GM23338 (cell line): ENCODE measurements around the gene RMI2.

Experiments used
- CREB1 ChIP-seq: fragments of 250-450 bp; sonication (Bioruptor Pico); IDR thresholded peaks from 2 replicates; pipeline ENCODE4 v1.5.0; 2020; ENCODE audit warnings: low read depth, mild to moderate bottlenecking, moderate library complexity
- CTCF ChIP-seq, 2 experiments: fragments of 200-600 bp in 1 of 2; sonication (generic) in 1 of 2; conservative IDR thresholded peaks; 2 replicates each; pipeline versions ENCODE4 v1.5.1 to v1.6.1; 2016 to 2017; ENCODE audit warnings: antibody characterized with exemption in 2 of 2, low read depth in 2 of 2, mild to moderate bottlenecking in 2 of 2, moderate library complexity in 1 of 2
- ETS1 ChIP-seq: IDR thresholded peaks from 2 replicates; pipeline ENCODE4 v1.6.1; 2016; ENCODE audit warnings: antibody characterized with exemption
- EZH2 ChIP-seq: fragments of 200-600 bp; sonication (generic); IDR thresholded peaks from one replicate; pipeline ENCODE4 v1.8.0; 2017; ENCODE audit warnings: antibody characterized with exemption, mild to moderate bottlenecking, low read depth; ENCODE audit not compliant: unreplicated experiment
- EZH2phosphoT487 ChIP-seq: fragments of 200-600 bp; sonication (generic); IDR thresholded peaks from one replicate; pipeline ENCODE4 v1.8.1; 2018; ENCODE audit warnings: antibody characterized with exemption; ENCODE audit not compliant: unreplicated experiment
- JUNB ChIP-seq: IDR thresholded peaks from one replicate; pipeline ENCODE4 v1.6.1; 2016; ENCODE audit warnings: antibody characterized with exemption; ENCODE audit not compliant: unreplicated experiment
- NANOG ChIP-seq: IDR thresholded peaks from 2 replicates; pipeline ENCODE4 v1.6.1; 2016; ENCODE audit warnings: antibody characterized with exemption, borderline replicate concordance
- POLR2AphosphoS5 ChIP-seq: IDR thresholded peaks from 2 replicates; pipeline ENCODE4 v1.6.1; 2016; ENCODE audit warnings: antibody characterized with exemption, low read depth
- REST ChIP-seq: IDR thresholded peaks from one replicate; pipeline ENCODE4 v1.6.1; 2018; ENCODE audit warnings: antibody characterized with exemption; ENCODE audit not compliant: unreplicated experiment
- STAT1 ChIP-seq: IDR thresholded peaks from one replicate; pipeline ENCODE4 v1.6.1; 2016; ENCODE audit warnings: antibody characterized with exemption; ENCODE audit not compliant: unreplicated experiment
- ZNF114 ChIP-seq: fragments of 250-450 bp; sonication (Bioruptor Pico); IDR thresholded peaks from 2 replicates; pipeline ENCODE4 v1.5.0; 2020; ENCODE audit warnings: mild to moderate bottlenecking, moderate library complexity
- ZNF331 ChIP-seq: fragments of 250-450 bp; sonication (Bioruptor Pico); IDR thresholded peaks from 2 replicates; pipeline ENCODE4 v1.5.0; 2020; ENCODE audit warnings: low read depth, mild to moderate bottlenecking, moderate library complexity
- TF ChIP-seq, protein P1 (sequence below): fragments of 250-450 bp; sonication (Bioruptor Pico); IDR thresholded peaks from 2 replicates; pipeline ENCODE4 v1.5.0; 2020; ENCODE audit warnings: mild to moderate bottlenecking, moderate library complexity

GRCh38 chr16:11328172-11329070 is 16.8 kb upstream of the RMI2 start:
- TF ChIP-seq CREB1 (CRISPR knock-in tag) = no peak
- no peak; a peak in 1 of 4 replicates for TF ChIP-seq CTCF (conservative IDR thresholded peaks at IDR 0.05; ENCODE audit: low read depth in 2 of 2)
- peak; percentile 34 for TF ChIP-seq POLR2AphosphoS5
- no peak for TF ChIP-seq REST
- no peak for TF ChIP-seq EZH2
- no peak for TF ChIP-seq JUNB
- no peak for TF ChIP-seq EZH2phosphoT487
- peak; percentile 69 for TF ChIP-seq NANOG
- TF ChIP-seq, protein P1, sequence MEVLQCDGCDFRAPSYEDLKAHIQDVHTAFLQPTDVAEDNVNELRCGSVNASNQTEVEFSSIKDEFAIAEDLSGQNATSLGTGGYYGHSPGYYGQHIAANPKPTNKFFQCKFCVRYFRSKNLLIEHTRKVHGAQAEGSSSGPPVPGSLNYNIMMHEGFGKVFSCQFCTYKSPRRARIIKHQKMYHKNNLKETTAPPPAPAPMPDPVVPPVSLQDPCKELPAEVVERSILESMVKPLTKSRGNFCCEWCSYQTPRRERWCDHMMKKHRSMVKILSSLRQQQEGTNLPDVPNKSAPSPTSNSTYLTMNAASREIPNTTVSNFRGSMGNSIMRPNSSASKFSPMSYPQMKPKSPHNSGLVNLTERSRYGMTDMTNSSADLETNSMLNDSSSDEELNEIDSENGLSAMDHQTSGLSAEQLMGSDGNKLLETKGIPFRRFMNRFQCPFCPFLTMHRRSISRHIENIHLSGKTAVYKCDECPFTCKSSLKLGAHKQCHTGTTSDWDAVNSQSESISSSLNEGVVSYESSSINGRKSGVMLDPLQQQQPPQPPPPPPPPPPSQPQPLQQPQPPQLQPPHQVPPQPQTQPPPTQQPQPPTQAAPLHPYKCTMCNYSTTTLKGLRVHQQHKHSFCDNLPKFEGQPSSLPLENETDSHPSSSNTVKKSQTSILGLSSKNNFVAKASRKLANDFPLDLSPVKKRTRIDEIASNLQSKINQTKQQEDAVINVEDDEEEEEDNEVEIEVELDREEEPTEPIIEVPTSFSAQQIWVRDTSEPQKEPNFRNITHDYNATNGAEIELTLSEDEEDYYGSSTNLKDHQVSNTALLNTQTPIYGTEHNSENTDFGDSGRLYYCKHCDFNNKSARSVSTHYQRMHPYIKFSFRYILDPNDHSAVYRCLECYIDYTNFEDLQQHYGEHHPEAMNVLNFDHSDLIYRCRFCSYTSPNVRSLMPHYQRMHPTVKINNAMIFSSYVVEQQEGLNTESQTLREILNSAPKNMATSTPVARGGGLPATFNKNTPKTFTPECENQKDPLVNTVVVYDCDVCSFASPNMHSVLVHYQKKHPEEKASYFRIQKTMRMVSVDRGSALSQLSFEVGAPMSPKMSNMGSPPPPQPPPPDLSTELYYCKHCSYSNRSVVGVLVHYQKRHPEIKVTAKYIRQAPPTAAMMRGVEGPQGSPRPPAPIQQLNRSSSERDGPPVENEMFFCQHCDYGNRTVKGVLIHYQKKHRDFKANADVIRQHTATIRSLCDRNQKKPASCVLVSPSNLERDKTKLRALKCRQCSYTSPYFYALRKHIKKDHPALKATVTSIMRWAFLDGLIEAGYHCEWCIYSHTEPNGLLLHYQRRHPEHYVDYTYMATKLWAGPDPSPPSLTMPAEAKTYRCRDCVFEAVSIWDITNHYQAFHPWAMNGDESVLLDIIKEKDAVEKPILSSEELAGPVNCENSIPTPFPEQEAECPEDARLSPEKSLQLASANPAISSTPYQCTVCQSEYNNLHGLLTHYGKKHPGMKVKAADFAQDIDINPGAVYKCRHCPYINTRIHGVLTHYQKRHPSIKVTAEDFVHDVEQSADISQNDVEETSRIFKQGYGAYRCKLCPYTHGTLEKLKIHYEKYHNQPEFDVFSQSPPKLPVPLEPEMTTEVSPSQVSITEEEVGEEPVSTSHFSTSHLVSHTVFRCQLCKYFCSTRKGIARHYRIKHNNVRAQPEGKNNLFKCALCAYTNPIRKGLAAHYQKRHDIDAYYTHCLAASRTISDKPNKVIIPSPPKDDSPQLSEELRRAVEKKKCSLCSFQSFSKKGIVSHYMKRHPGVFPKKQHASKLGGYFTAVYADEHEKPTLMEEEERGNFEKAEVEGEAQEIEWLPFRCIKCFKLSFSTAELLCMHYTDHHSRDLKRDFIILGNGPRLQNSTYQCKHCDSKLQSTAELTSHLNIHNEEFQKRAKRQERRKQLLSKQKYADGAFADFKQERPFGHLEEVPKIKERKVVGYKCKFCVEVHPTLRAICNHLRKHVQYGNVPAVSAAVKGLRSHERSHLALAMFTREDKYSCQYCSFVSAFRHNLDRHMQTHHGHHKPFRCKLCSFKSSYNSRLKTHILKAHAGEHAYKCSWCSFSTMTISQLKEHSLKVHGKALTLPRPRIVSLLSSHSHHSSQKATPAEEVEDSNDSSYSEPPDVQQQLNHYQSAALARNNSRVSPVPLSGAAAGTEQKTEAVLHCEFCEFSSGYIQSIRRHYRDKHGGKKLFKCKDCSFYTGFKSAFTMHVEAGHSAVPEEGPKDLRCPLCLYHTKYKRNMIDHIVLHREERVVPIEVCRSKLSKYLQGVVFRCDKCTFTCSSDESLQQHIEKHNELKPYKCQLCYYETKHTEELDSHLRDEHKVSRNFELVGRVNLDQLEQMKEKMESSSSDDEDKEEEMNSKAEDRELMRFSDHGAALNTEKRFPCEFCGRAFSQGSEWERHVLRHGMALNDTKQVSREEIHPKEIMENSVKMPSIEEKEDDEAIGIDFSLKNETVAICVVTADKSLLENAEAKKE (CRISPR knock-in tag) = peak; percentile 76; the same call in 1 of the 2 replicates
- TF ChIP-seq ETS1 = peak; percentile 75
- TF ChIP-seq ZNF114 = no peak
- TF ChIP-seq STAT1 = no peak
- no peak for TF ChIP-seq ZNF331
